Suprapubic skin (tissue), 4 donors: ENCODE data around the gene ANGEL1. TPM values are rescaled to one million over a fixed set of nuclear protein-coding genes. Genes with fewer than 3 reads are reported as not detected.
A peak's percentile ranks its signal among the peaks of the same experiment; 100 is the strongest.

Experiments
- DNase-seq, 2 donors: peaks; one replicate each; pipeline ENCODE4 v3.0.0-alpha.2; 2019; ENCODE audit warnings: low spot score in 2 of 2
- H3K27ac ChIP-seq: fragments of 200-600 bp; sonication (generic); one replicate; pipeline ENCODE4 v1.5.1; 2019
- H3K27me3 ChIP-seq: fragments of 200-600 bp; sonication (generic); one replicate; pipeline ENCODE4 v1.5.1; 2019
- H3K36me3 ChIP-seq: fragments of 200-600 bp; sonication (generic); one replicate; pipeline ENCODE4 v1.5.1; 2019
- H3K4me1 ChIP-seq: fragments of 200-600 bp; sonication (generic); one replicate; pipeline ENCODE4 v1.5.1; 2019
- H3K4me3 ChIP-seq: fragments of 200-600 bp; sonication (generic); one replicate; pipeline ENCODE4 v1.5.1; 2019; ENCODE audit warnings: mild to moderate bottlenecking
- H3K9me3 ChIP-seq: fragments of 200-600 bp; sonication (generic); one replicate; pipeline ENCODE4 v1.5.1; 2019
- CTCF ChIP-seq, 2 donors: fragments of 200-600 bp in 1 of 2; fragments of 450-650 bp in 1 of 2; sonication (generic) in 1 of 2; IDR thresholded peaks; one replicate each; pipeline ENCODE4 v1.5.1; 2016 to 2019; ENCODE audit warnings: antibody characterized with exemption in 2 of 2, mild to moderate bottlenecking in 1 of 2, moderate library complexity in 1 of 2
- EP300 ChIP-seq: sonication (generic); formaldehyde crosslinking; IDR thresholded peaks from one replicate; pipeline ENCODE4 v1.6.1; 2017; ENCODE audit warnings: antibody characterized with exemption
- POLR2A ChIP-seq, 2 donors: fragments of 450-650 bp; IDR thresholded peaks; one replicate each; pipeline ENCODE4 v1.6.1; 2017; ENCODE audit warnings: antibody characterized with exemption in 2 of 2, mild to moderate bottlenecking in 2 of 2, moderate library complexity in 2 of 2
- POLR2AphosphoS5 ChIP-seq, 3 donors: sonication (generic); formaldehyde crosslinking; IDR thresholded peaks; one replicate each; pipeline ENCODE4 v1.6.1; 2017; ENCODE audit warnings: antibody characterized with exemption in 3 of 3
- whole genome bisulfite sequencing: methylation state at CpG from one replicate; pipeline ENCODE4 v1.1.5; 2018; 5-methylcytosine and 5-hydroxymethylcytosine counted together
- total RNA-seq, 4 donors: library from RNA; depleted of rRNA; stranded (reverse); fragments of >200 nt; gene quantifications; one replicate each; pipeline ENCODE4 v1.1.0, GENCODE V29; 2016

ANGEL1 gene
- total RNA-seq, 4 donors from 2014 or later: 17.1 to 25.8 (median 21.9) TPM

- no peak for TF ChIP-seq POLR2A (IDR thresholded peaks at IDR 0.05)
- TF ChIP-seq POLR2AphosphoS5 (IDR thresholded peaks at IDR 0.05): no peak
- TF ChIP-seq EP300: no peak
- no peaks in the 10 kb centered on the region for H3K27me3 ChIP-seq
- H3K36me3 ChIP-seq: peaks cover 50% of the 10 kb centered on the region
- WGBS: 98% methylated on average over 2 of the region's 2 CpGs
- no peak overlapping the region for H3K4me3 ChIP-seq
- no peaks in the 10 kb centered on the region for H3K4me1 ChIP-seq
- DNase-seq: no peak
- no peak overlapping the region for H3K27ac ChIP-seq
- no peaks in the 10 kb centered on the region for H3K9me3 ChIP-seq
Observed at GRCh38 chr14:76792422-76792821, 20.3 kb downstream of the ANGEL1 start.

- peaks cover 74% of the 10 kb centered on the region for H3K36me3 ChIP-seq
- no peak overlapping the region for H3K4me3 ChIP-seq
Observed at GRCh38 chr14:76786601-76787000, 26.1 kb downstream of the ANGEL1 start.

GRCh38 chr14:76784881-76785280 is 27.8 kb downstream of the ANGEL1 start:
- Histone ChIP-seq H3K27ac (no peak overlapping the region), H3K9me3 (no peaks in the 10 kb centered on the region), H3K36me3 (peaks cover 66% of the 10 kb centered on the region), H3K4me3 (no peak overlapping the region), H3K27me3 (no peaks in the 10 kb centered on the region), H3K4me1 (peaks cover 2% of the 10 kb centered on the region)
- no peak for DNase-seq
- whole genome bisulfite sequencing: 61% methylated on average over 2 of the region's 2 CpGs
- TF ChIP-seq CTCF (IDR thresholded peaks at IDR 0.05) (peak; percentile 22 to 76), EP300 (no peak)

More at GRCh38 chr14:76786601-76787000, 26.1 kb downstream of the ANGEL1 start:
- H3K27ac ChIP-seq: no peak overlapping the region
- no peaks in the 10 kb centered on the region for H3K27me3 ChIP-seq
- TF ChIP-seq POLR2AphosphoS5 (IDR thresholded peaks at IDR 0.05) (no peak), CTCF (IDR thresholded peaks at IDR 0.05) (no peak), EP300 (no peak), POLR2A (IDR thresholded peaks at IDR 0.05) (no peak)
- no peaks in the 10 kb centered on the region for H3K4me1 ChIP-seq
- no peak for DNase-seq
- H3K9me3 ChIP-seq: no peaks in the 10 kb centered on the region
- WGBS: 100% methylated on average over 2 of the region's 2 CpGs

- Histone ChIP-seq H3K9me3 (no peaks in the 10 kb centered on the region), H3K27ac (no peak overlapping the region), H3K36me3 (peaks cover 64% of the 10 kb centered on the region), H3K4me1 (peaks cover 4% of the 10 kb centered on the region), H3K4me3 (no peak overlapping the region), H3K27me3 (no peaks in the 10 kb centered on the region)
- TF ChIP-seq EP300 (no peak), POLR2A (IDR thresholded peaks at IDR 0.05) (no peak), POLR2AphosphoS5 (IDR thresholded peaks at IDR 0.05) (no peak)
- DNase-seq: no peak
- 91% methylated on average over 6 of the region's 6 CpGs for WGBS
Observed at GRCh38 chr14:76784266-76784874, 28.3 kb downstream of the ANGEL1 start.

GRCh38 chr14:76782885-76783566 is 29.7 kb downstream of the ANGEL1 start:
- WGBS: 59% methylated on average over 9 of the region's 9 CpGs
- Histone ChIP-seq H3K9me3 (no peaks in the 10 kb centered on the region), H3K36me3 (peaks cover 50% of the 10 kb centered on the region), H3K27me3 (no peaks in the 10 kb centered on the region), H3K27ac (no peak overlapping the region), H3K4me3 (no peak overlapping the region), H3K4me1 (peaks cover 6% of the 10 kb centered on the region)
- no peak for DNase-seq
- TF ChIP-seq EP300: no peak
- TF ChIP-seq CTCF (IDR thresholded peaks at IDR 0.05): no peak
- TF ChIP-seq POLR2A (IDR thresholded peaks at IDR 0.05): no peak
- TF ChIP-seq POLR2AphosphoS5 (IDR thresholded peaks at IDR 0.05): no peak

GRCh38 chr14:76782115-76782884 is 30.4 kb downstream of the ANGEL1 start:
- Histone ChIP-seq H3K4me1 (peaks cover 6% of the 10 kb centered on the region), H3K27ac (no peak overlapping the region), H3K4me3 (no peak overlapping the region), H3K27me3 (no peaks in the 10 kb centered on the region), H3K36me3 (peaks cover 43% of the 10 kb centered on the region), H3K9me3 (no peaks in the 10 kb centered on the region)
- no peak for TF ChIP-seq EP300
- no peak for TF ChIP-seq POLR2AphosphoS5 (IDR thresholded peaks at IDR 0.05)
- TF ChIP-seq CTCF (IDR thresholded peaks at IDR 0.05): no peak
- no peak for TF ChIP-seq POLR2A (IDR thresholded peaks at IDR 0.05)
- DNase-seq: no peak
- 76% methylated on average over 10 of the region's 10 CpGs for WGBS
